HL-60 (cell line): Measurements from ENCODE around the gene EML3.

Source experiments
- CTCF ChIP-seq: IDR thresholded peaks from one replicate; pipeline ENCODE4 v1.5.1; 2011; ENCODE audit warnings: low read length, control low read depth, inconsistent platforms; ENCODE audit not compliant: insufficient read depth
- POLR2AphosphoS5 ChIP-seq: IDR thresholded peaks from 2 replicates; pipeline ENCODE4 v1.6.1; 2012; ENCODE audit warnings: low read depth

- TF ChIP-seq CTCF (peak; percentile 73), POLR2AphosphoS5 (no peak)
Observed at GRCh38 chr11:62560566-62561103, 51.9 kb downstream of the EML3 start.
